ENCODE data around the gene C11orf97.

- TF ChIP-seq, protein P1, sequence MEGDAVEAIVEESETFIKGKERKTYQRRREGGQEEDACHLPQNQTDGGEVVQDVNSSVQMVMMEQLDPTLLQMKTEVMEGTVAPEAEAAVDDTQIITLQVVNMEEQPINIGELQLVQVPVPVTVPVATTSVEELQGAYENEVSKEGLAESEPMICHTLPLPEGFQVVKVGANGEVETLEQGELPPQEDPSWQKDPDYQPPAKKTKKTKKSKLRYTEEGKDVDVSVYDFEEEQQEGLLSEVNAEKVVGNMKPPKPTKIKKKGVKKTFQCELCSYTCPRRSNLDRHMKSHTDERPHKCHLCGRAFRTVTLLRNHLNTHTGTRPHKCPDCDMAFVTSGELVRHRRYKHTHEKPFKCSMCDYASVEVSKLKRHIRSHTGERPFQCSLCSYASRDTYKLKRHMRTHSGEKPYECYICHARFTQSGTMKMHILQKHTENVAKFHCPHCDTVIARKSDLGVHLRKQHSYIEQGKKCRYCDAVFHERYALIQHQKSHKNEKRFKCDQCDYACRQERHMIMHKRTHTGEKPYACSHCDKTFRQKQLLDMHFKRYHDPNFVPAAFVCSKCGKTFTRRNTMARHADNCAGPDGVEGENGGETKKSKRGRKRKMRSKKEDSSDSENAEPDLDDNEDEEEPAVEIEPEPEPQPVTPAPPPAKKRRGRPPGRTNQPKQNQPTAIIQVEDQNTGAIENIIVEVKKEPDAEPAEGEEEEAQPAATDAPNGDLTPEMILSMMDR (IDR thresholded peaks at IDR 0.05): no peak
- TF ChIP-seq POLR2A (IDR thresholded peaks at IDR 0.05): no peak
Observed at GRCh38 chr11:94469416-94469815, 42.8 kb upstream of the C11orf97 start.

Data from body of pancreas (tissue), 4 donors.